ENCODE results near the gene ZNF513.

GRCh38 chr2:27372937-27373336, 7.6 kb downstream of the ZNF513 start:
- TF ChIP-seq CTCF (IDR thresholded peaks at IDR 0.05 in 2 of 3, conservative IDR thresholded peaks at IDR 0.05 in 1 of 3; ENCODE audit: borderline replicate concordance in 1 of 3, insufficient read depth in 1 of 3, low read depth in 2 of 3, low read length in 2 of 3) (no peak), POLR2A (IDR thresholded peaks at IDR 0.05; ENCODE audit: borderline replicate concordance, extremely low read depth, insufficient read depth, insufficient read length) (no peak), SIN3A (IDR thresholded peaks at IDR 0.05; ENCODE audit: low read depth) (no peak), MAX (IDR thresholded peaks at IDR 0.05) (no peak), ZBTB33 (IDR thresholded peaks at IDR 0.05; ENCODE audit: extremely low read depth, insufficient replicate concordance, low read length) (no peak), EZH2 (IDR thresholded peaks at IDR 0.05) (no peak), JUND (IDR thresholded peaks at IDR 0.05) (no peak), RAD21 (IDR thresholded peaks at IDR 0.05; ENCODE audit: low read depth) (no peak), SP1 (IDR thresholded peaks at IDR 0.05; ENCODE audit: low read depth) (no peak)
